ENCODE measurements around the gene FAM107A.

Gene FAM107A

DNA sequence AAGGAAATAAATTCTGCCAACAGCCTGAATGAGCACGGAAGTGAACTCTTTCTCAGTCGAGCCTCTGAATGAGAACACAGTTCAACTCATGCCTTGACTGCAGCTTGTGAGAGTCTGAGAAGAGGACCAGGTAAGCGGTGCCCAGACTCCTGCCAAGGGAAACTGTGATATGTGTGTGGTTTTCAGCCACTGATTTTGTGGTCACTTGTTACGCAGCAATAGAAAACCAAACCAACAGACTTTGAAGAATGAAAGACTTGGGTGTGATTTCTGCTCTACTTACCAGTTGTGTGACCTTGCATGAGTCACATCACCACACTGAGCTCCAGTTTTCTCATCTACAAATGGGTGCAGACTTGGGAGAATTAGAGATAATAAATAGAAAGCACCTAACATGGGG lies 30.6 kb upstream of the FAM107A start:
- Mint-ChIP-seq H3K27ac (no peak overlapping the region), H3K4me1 (ENCODE audit: low read depth) (no peaks in the 10 kb centered on the region), H3K27me3 (peaks cover 24% of the 10 kb centered on the region), H3K9me3 (no peaks in the 10 kb centered on the region), H3K36me3 (ENCODE audit: low read depth) (no peaks in the 10 kb centered on the region), H3K4me3 (no peak overlapping the region)

DNA sequence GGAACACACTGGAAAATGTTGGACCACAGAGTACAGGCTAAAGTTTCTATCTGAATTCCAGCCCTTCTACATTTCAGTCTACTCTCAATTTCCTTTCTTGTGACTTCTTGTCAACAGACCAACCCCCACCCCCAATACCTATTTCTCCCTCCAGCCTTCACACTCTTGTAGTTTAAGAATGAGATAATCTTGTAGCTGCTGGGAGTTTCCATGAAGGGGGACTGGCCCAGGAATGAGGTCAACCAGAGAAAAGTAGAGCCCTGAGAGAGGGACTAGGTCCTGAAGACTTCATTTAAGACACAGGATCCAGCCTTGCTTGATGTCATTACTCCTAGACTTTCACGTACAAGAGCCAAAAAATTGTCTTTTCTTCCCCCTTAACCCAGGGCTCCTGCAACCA lies 29.5 kb upstream of the FAM107A start:
- Mint-ChIP-seq H3K36me3 (ENCODE audit: low read depth) (no peaks in the 10 kb centered on the region), H3K27me3 (peaks cover 29% of the 10 kb centered on the region), H3K4me1 (ENCODE audit: low read depth) (no peaks in the 10 kb centered on the region), H3K9me3 (no peaks in the 10 kb centered on the region), H3K27ac (no peak overlapping the region), H3K4me3 (no peak overlapping the region)

DNA sequence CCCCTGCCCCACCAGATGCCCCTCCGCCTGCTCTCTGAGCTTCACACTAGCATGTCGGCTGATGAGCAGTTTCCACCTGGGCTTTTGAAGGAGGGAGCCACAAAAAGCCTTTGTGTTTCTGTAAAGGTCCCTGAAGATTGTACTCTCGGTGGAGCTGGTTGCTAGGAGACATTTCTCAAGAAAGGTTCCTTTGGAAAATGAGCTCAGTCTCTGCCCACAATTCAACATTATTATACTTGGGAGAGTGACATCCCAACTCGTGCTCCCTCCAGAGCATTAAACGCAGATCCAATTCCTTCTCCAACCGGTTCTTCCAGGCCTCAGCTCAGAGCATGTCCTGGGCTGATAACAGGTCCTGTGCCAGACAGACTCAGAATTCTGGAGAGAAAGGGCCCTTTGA lies 26.8 kb upstream of the FAM107A start:
- Mint-ChIP-seq H3K27me3 (peaks cover 24% of the 10 kb centered on the region), H3K9me3 (no peaks in the 10 kb centered on the region), H3K27ac (no peak overlapping the region), H3K36me3 (ENCODE audit: low read depth) (no peaks in the 10 kb centered on the region), H3K4me1 (ENCODE audit: low read depth) (no peaks in the 10 kb centered on the region), H3K4me3 (no peak overlapping the region)

DNA sequence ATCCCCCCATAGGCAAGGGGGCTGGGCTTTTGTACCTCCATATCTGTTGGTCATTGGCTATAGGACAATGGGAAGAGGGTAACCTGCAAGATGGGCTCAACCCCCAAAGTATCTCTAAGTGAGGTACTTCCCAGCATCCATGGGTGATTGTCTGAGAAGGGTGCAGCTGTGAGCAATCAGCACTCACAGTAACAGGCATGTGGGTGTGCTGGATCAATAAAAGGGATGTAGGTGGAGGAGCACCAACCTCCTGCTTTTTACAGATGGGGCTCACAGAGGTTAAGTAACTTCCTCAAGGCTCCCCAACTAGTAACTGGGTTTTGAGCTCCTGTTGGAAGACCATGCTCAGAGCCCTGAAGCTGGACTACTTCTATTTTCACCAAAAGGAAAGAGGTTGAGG lies 26.4 kb upstream of the FAM107A start:
- peaks cover 24% of the 10 kb centered on the region for H3K27me3 Mint-ChIP-seq
- H3K4me1 Mint-ChIP-seq (ENCODE audit: low read depth): no peaks in the 10 kb centered on the region
- no peaks in the 10 kb centered on the region for H3K36me3 Mint-ChIP-seq (ENCODE audit: low read depth)
- no peak overlapping the region for H3K4me3 Mint-ChIP-seq
- H3K27ac Mint-ChIP-seq: no peak overlapping the region
- H3K9me3 Mint-ChIP-seq: no peaks in the 10 kb centered on the region

DNA sequence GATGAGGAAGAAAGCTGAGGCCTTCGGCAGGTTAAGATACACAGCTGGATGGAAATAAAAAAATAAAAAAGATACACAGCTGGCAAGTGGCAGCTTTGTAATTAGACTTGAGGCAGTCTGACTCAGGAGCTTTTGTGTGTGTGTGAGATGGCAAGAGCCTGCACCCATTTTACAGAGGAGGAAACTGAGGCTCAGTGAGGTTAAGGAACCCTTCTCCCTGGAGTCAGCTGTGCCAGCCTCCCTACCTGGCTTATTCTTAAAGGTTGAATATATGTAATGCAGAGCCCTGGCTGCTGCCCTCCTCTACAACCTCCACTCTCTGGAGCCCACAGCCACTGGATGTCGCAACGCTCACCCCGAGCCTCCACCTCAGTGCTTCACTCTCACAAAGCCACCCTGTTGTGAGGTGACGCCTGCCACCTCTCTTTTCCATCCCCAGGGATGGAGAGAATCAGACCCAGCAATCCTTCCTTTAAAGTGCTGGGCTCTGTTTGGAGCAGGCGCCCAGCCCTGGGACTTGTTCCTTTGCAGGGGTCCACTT lies 20.6 kb upstream of the FAM107A start:
- no peak overlapping the region for H3K27ac Mint-ChIP-seq
- peaks cover 11% of the 10 kb centered on the region for H3K27me3 Mint-ChIP-seq
- H3K4me1 Mint-ChIP-seq (ENCODE audit: low read depth): no peaks in the 10 kb centered on the region
- no peaks in the 10 kb centered on the region for H3K9me3 Mint-ChIP-seq
- no peak overlapping the region for H3K4me3 Mint-ChIP-seq
- no peaks in the 10 kb centered on the region for H3K36me3 Mint-ChIP-seq (ENCODE audit: low read depth)

DNA sequence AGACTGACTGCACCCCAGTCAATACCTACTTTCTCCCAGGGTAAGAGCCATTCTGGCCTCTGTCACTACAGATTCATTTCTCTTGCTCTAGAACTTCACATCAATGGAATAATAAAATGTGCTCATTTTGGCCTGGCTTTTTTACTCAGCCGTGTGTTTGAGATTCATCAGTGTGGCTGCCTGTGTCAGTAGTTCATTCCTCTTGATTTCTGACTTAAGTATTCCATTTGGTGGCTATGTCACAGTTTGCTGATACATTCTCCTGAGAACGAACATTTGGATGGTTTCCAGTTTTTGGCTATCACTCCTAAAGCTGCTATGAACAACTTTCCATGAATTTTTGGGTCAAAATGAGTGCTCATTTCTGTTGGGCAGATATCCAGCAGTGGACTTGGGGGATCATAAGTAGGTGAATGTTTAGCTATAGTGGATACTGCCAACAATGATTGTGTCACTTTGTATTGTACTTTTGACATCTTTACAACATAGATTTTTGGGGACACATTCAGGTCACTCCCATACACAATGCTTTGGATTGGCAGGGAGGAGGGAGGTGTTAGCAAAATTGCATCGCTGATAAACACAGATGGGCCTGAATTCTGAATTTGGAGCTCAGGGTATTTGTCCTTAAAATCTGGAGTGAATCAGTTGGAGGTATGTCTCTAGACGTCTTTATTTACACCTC lies 19.8 kb upstream of the FAM107A start:
- Mint-ChIP-seq H3K4me1 (ENCODE audit: low read depth) (peaks cover under 1% of the 10 kb centered on the region), H3K4me3 (no peak overlapping the region), H3K9me3 (no peaks in the 10 kb centered on the region), H3K27me3 (peaks cover 7% of the 10 kb centered on the region), H3K27ac (no peak overlapping the region), H3K36me3 (ENCODE audit: low read depth) (no peaks in the 10 kb centered on the region)

DNA sequence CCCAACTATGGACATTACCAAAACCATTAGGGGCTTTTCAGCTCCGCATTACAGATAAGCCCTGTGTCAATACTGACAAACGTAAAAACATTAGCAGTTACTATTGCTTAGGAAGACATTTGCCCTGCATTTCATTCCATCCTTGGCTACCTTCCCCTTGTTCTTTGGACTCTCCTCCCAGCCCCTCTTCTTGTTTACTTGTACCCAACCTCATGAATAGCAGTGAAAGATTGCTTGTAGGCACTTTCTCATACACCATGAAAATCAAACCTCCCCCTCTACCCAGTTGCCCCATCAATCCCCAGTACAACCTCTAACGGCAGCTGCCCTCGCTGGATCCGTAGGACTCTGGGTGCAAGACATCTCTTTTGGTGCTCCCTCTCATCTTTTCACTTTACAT lies 16.9 kb upstream of the FAM107A start:
- no peak overlapping the region for H3K27ac Mint-ChIP-seq

DNA sequence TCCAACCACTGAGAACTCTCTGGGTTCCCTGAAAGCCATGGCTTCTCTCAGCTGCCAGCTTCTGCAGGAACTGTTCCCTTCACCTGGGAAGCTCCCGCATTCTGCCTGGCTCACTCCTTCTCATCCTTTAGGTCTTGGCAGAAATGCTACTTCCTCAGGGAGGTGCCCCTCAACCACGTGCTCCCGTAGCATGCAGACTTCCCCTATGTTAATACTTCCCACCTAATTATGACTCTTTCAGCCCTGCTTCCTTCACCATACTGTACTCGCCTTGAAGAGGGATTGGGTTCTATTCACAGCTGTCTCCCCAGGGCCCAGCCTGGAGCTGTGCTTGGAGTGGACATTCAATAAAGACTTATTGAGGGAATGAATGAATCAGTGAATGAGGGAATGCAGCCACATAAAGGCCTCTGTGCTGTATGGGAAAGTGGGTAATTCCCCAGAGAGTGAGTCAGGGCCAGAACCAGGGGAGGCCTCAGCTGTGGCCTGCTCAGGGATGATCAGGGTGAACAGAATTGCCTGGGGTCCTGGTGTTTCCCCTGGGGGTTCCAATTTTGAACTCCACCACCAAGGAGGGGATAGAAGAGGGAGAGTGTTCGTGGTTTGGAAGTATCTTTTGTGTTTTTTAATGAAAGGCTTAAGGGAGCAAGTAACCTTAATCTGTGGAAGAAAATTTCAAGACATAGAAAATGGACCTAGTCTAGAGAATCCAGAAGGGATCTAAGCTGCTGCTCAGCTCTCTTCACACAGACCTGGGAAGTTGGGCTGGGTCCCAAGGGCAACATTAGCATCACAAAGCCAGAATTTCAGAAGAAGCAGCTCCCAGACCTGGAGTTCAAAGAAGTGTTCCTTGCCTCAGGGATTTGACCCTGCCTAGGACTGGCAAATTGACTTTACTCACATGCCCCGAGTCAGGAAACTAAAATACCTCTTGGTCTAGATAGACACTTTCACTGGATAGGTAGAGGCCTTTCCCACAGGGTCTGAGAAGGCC lies 14.6 kb upstream of the FAM107A start:
- Mint-ChIP-seq H3K4me3 (no peak overlapping the region), H3K27me3 (peaks cover 24% of the 10 kb centered on the region), H3K4me1 (ENCODE audit: low read depth) (peaks cover 6% of the 10 kb centered on the region), H3K36me3 (ENCODE audit: low read depth) (no peaks in the 10 kb centered on the region), H3K9me3 (no peaks in the 10 kb centered on the region), H3K27ac (no peak overlapping the region)

More for the DNA sequence above, 16.9 kb upstream of the FAM107A start:
- Mint-ChIP-seq H3K27me3 (peaks cover 4% of the 10 kb centered on the region), H3K36me3 (ENCODE audit: low read depth) (no peaks in the 10 kb centered on the region), H3K9me3 (no peaks in the 10 kb centered on the region), H3K4me3 (no peak overlapping the region), H3K4me1 (ENCODE audit: low read depth) (peaks cover 6% of the 10 kb centered on the region)

DNA sequence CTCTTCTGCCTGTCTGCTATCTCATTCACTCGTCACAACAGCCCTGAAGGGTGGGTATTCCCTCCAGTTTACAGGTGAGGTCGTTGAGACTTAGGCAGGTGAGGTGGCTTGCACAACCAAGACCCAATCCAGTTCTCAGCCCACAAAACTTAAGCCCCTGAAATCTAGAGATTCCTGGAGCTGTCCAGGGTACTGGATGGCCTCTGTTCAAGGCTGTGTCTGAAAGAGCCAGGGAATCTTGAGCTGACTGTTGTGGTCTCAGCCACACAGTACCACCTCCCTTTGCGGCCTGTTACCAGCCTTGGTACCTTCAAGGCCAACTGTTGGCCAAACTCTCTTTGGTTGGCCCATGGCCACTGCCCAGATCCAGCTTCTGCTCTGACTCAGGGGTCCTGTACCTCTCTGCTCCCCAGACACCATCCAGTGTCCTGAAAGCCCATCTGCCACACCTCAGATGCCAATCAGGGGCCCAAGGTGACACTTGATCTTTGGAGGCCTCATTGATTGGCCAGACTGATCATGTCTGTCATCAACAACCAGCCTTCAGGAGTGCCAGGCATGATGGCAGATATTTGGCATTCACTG lies 10.9 kb upstream of the FAM107A start:
- no peak overlapping the region for H3K27ac Mint-ChIP-seq
- peaks cover 29% of the 10 kb centered on the region for H3K4me1 Mint-ChIP-seq (ENCODE audit: low read depth)
- peaks cover 51% of the 10 kb centered on the region for H3K27me3 Mint-ChIP-seq
- no peaks in the 10 kb centered on the region for H3K9me3 Mint-ChIP-seq
- no peak overlapping the region for H3K4me3 Mint-ChIP-seq
- H3K36me3 Mint-ChIP-seq (ENCODE audit: low read depth): no peaks in the 10 kb centered on the region

DNA sequence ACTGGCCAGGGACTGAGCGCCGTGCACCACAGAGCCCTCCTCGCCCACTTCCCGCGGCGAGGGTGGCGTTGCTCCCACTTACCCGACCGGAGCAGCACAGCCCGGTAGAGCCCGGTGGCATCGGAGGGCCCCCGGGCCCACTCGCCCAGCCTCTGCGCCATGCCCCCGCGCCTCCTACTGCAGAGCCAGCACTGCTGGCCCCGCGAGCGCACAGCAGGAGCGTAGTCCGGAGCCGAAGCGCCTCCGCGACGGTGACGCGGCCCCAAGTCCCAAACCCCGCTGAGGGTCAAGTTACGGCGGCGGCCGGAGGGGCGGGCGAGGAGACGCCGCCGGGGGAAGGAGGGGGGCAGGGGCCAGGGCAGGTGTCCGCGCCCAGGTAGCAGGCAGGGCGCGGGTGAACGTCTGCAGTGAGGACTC lies 9.6 kb upstream of the FAM107A start:
- H3K9me3 Mint-ChIP-seq: no peaks in the 10 kb centered on the region
- no peak overlapping the region for H3K4me3 Mint-ChIP-seq
- no peak overlapping the region for H3K27ac Mint-ChIP-seq
- peaks cover 26% of the 10 kb centered on the region for H3K4me1 Mint-ChIP-seq (ENCODE audit: low read depth)
- H3K36me3 Mint-ChIP-seq (ENCODE audit: low read depth): no peaks in the 10 kb centered on the region
- peaks cover 51% of the 10 kb centered on the region for H3K27me3 Mint-ChIP-seq

GRCh38 chr3:58585994-58586393 lies 8.8 kb upstream of the FAM107A start:
- no peaks in the 10 kb centered on the region for H3K36me3 Mint-ChIP-seq (ENCODE audit: low read depth)
- H3K4me3 Mint-ChIP-seq: peak overlapping the region; percentile 85
- H3K9me3 Mint-ChIP-seq: no peaks in the 10 kb centered on the region
- no peak overlapping the region for H3K27ac Mint-ChIP-seq
- peaks cover 22% of the 10 kb centered on the region for H3K4me1 Mint-ChIP-seq (ENCODE audit: low read depth)
- peaks cover 51% of the 10 kb centered on the region for H3K27me3 Mint-ChIP-seq

GRCh38 chr3:58585005-58585786 lies 8.0 kb upstream of the FAM107A start:
- peaks cover 51% of the 10 kb centered on the region for H3K27me3 Mint-ChIP-seq
- peak overlapping the region; percentile 85 for H3K4me3 Mint-ChIP-seq
- peak overlapping the region; percentile 45 for H3K27ac Mint-ChIP-seq
- H3K9me3 Mint-ChIP-seq: no peaks in the 10 kb centered on the region
- H3K4me1 Mint-ChIP-seq (ENCODE audit: low read depth): peaks cover 22% of the 10 kb centered on the region
- no peaks in the 10 kb centered on the region for H3K36me3 Mint-ChIP-seq (ENCODE audit: low read depth)

- H3K27ac Mint-ChIP-seq: peak overlapping the region; percentile 45
- peak overlapping the region; percentile 85 for H3K4me3 Mint-ChIP-seq
- peaks cover 51% of the 10 kb centered on the region for H3K27me3 Mint-ChIP-seq
- peaks cover 22% of the 10 kb centered on the region for H3K4me1 Mint-ChIP-seq (ENCODE audit: low read depth)
- no peaks in the 10 kb centered on the region for H3K9me3 Mint-ChIP-seq
- H3K36me3 Mint-ChIP-seq (ENCODE audit: low read depth): no peaks in the 10 kb centered on the region
Measured at GRCh38 chr3:58584690-58585004, 7.5 kb upstream of the FAM107A start.

- peaks cover 32% of the 10 kb centered on the region for H3K27me3 Mint-ChIP-seq
- no peaks in the 10 kb centered on the region for H3K9me3 Mint-ChIP-seq
- no peak overlapping the region for H3K4me3 Mint-ChIP-seq
- H3K4me1 Mint-ChIP-seq (ENCODE audit: low read depth): peaks cover 21% of the 10 kb centered on the region
- no peaks in the 10 kb centered on the region for H3K36me3 Mint-ChIP-seq (ENCODE audit: low read depth)
- no peak overlapping the region for H3K27ac Mint-ChIP-seq
Measured at GRCh38 chr3:58581328-58582091, 4.3 kb upstream of the FAM107A start.
